Activated T-helper 1 cell treated with anti-CD3 and anti-CD28 coated beads, Interleukin-12 subunit alpha, Interleukin-12 subunit beta, Interleukin-2, Interleukin-4 antibody, amounts not matched to agents 30 ng/mL and 10 ng/mL and 1 ng/mL, durations not matched to agents 14 hours and 24 hours and 36 hours (primary cell): Measurements from ENCODE around the gene MRPL43. TPM values are rescaled to one million over a fixed set of nuclear protein-coding genes. Genes with fewer than 3 reads are reported as not detected.

ENCODE experiments used
- DNase-seq: peaks from one replicate; pipeline ENCODE4 v3.0.0; 2021; ENCODE audit warnings: low spot score
- H3K27ac Mint-ChIP-seq: one replicate; pipeline ENCODE4 v1.8.0; 2021; ENCODE audit warnings: mild to moderate bottlenecking, mixed read lengths
- H3K27me3 Mint-ChIP-seq: one replicate; pipeline ENCODE4 v1.8.0; 2022; ENCODE audit warnings: mild to moderate bottlenecking, moderate library complexity, mixed read lengths; ENCODE audit not compliant: insufficient read depth
- H3K36me3 Mint-ChIP-seq: one replicate; pipeline ENCODE4 v1.8.0; 2021; ENCODE audit warnings: low read depth, mixed read lengths
- H3K4me1 Mint-ChIP-seq: one replicate; pipeline ENCODE4 v1.8.0; 2021; ENCODE audit warnings: low read depth, mixed read lengths
- H3K4me3 Mint-ChIP-seq: one replicate; pipeline ENCODE4 v1.8.0; 2021; ENCODE audit warnings: mild to moderate bottlenecking, moderate library complexity, mixed read lengths
- H3K9me3 Mint-ChIP-seq: one replicate; pipeline ENCODE4 v1.8.0; 2021; ENCODE audit warnings: mixed read lengths
- intact Hi-C: fragments of 100-400 bp; cut with micrococcal nuclease; formaldehyde crosslinking; loops from one replicate; pipeline ENCODE4 v1.15.1; 2024
- total RNA-seq: library from RNA; stranded (reverse); gene quantifications from 2 replicates; pipeline ENCODE4 v1.2.3, GENCODE V29; 2022

Gene MRPL43
- total RNA-seq, 1 donor from 2014 or later: 61.5 TPM

DNA sequence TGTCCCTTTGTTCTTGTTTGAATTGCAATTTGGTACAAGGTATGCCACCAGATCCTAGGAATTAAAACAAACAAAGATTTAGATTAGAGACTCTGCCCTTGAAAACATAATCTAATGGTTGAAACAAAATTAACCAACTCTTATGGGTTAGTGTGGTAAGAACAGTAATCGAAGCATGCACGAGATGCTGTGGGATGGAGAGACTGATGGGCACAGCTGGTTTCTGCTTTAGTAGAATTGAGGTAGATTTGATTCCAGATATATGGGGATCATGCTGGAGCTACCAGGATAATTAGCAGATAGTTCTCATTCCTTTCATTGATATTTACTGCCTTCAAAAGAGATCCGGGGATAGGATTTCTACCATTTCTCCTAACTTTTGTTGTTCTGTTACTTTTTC is 38.4 kb downstream of the MRPL43 start:
- Mint-ChIP-seq H3K4me1 (peaks cover 1% of the 10 kb centered on the region), H3K4me3 (no peak overlapping the region), H3K36me3 (peaks cover 19% of the 10 kb centered on the region), H3K9me3 (no peaks in the 10 kb centered on the region), H3K27me3 (no peaks in the 10 kb centered on the region), H3K27ac (peak overlapping the region; percentile 16)
- intact Hi-C loops: no loop called here
- no peak for DNase-seq

DNA sequence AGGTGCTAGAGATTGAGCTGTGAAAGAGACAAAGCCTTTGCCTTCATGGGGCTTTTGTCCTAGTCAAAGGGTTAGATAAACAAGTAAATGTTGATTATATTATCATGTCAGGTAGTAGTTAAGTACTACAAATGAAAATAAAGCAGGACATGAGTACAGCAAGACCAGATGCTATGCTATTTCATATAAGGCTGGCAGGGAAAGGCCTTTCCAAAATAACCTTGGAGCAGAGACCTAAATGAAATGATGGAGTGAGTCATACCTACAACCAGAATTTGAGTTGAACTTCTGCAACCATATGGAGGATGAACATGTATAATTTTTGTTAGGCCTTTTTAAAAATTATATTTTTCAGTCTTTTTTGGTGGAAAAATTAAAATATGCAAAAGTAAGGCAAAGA is 41.5 kb downstream of the MRPL43 start:
- Mint-ChIP-seq H3K27ac (no peak overlapping the region), H3K4me1 (peaks cover 12% of the 10 kb centered on the region), H3K4me3 (no peak overlapping the region), H3K36me3 (peaks cover 36% of the 10 kb centered on the region), H3K9me3 (no peaks in the 10 kb centered on the region), H3K27me3 (no peaks in the 10 kb centered on the region)
- no peak for DNase-seq
- intact Hi-C loops: no loop called here

DNA sequence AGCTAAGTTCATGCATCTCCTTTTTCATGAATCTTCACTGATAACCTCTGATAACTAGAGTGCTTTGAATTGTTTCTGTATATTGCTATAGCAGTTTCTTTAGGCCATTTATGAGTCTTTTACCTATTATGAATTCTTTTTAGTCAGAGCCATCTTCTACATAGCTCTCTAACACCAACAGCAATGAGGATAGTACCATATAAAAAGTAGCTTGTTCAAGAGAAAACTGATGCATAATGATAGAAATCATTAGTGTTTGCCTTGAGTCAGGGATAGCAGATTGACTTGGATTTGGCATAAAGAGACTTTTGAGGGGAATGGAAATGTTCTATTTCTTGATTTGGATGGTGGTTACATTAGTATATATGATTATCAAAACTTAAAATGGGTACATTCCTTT is 43.8 kb downstream of the MRPL43 start:
- Mint-ChIP-seq H3K27me3 (no peaks in the 10 kb centered on the region), H3K36me3 (peaks cover 33% of the 10 kb centered on the region), H3K27ac (peak overlapping the region; percentile 29), H3K4me1 (peaks cover 12% of the 10 kb centered on the region), H3K4me3 (no peak overlapping the region), H3K9me3 (no peaks in the 10 kb centered on the region)
- DNase-seq: no peak
- intact Hi-C loops: no loop called here

DNA sequence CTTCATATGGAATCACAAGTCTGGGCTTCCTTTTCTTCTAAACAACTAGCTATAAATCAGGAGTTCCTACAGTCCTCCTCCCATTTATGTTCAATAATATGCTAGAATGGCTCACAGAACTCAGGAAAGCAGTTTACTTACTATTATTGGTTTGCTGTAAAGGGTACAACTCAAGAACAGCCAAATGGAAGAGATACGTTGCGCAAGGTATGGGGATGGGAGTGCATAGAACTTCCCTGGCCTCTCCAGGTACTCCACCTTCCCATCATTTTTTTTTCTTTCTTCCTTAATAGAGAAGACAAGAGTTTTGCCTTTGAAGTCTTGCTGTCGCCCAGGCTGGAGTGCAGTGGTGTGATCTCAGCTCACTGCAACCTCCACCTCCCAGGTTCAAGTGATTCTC is 45.1 kb downstream of the MRPL43 start:
- no peaks in the 10 kb centered on the region for H3K9me3 Mint-ChIP-seq
- H3K36me3 Mint-ChIP-seq: peaks cover 39% of the 10 kb centered on the region
- peaks cover 12% of the 10 kb centered on the region for H3K4me1 Mint-ChIP-seq

DNA sequence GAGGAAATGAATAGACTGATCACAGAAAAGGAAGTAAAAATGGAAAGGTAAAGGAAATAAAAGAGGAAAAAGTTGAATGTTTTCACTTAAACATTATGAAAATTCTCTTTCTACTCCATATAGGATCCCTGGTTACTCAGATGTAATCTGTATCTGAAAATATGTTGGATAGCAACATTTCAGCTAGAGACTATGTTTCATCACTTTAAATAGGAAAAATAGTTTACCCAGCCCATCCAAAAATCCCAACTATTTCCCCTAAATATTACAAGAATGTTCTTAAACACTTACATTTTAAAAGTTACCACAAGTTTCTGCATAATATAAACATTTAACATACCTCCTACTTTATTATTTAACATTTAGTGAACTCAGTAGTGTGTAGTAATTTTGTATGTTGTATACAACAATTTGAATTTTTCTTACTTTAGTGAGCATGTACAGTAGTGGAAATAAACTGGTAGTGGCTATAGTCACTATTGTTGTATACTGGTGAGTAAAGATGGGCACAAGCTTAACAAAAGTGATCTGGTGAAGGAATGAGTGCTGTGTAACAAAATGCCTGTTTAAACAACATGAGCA is 47.4 kb downstream of the MRPL43 start:
- H3K9me3 Mint-ChIP-seq: no peaks in the 10 kb centered on the region
- intact Hi-C loops: no loop called here
- no peaks in the 10 kb centered on the region for H3K27me3 Mint-ChIP-seq
- no peak overlapping the region for H3K27ac Mint-ChIP-seq
- no peak overlapping the region for H3K4me3 Mint-ChIP-seq
- peaks cover 12% of the 10 kb centered on the region for H3K4me1 Mint-ChIP-seq
- peaks cover 31% of the 10 kb centered on the region for H3K36me3 Mint-ChIP-seq
- no peak for DNase-seq

More for the DNA sequence above, 45.1 kb downstream of the MRPL43 start:
- Mint-ChIP-seq H3K27me3 (no peaks in the 10 kb centered on the region), H3K27ac (no peak overlapping the region), H3K4me3 (no peak overlapping the region)
- no peak for DNase-seq
- intact Hi-C loops: no loop called here

Other genes with a start within 250 kb of the MRPL43 start
- not detected in 2 replicates for gene PAX2, start 241.9 kb downstream of the MRPL43 start, total RNA-seq
- gene SLF2, start 74.5 kb downstream of the MRPL43 start, total RNA-seq: 33.4 and 36.1 TPM in 2 replicates
- gene SEMA4G, start 18.0 kb downstream of the MRPL43 start, total RNA-seq: 0.31 and 0.83 TPM in 2 replicates
- 41.1 and 42.3 TPM in 2 replicates for gene TWNK, start within 50 bp of the MRPL43 start, total RNA-seq
- 22.3 TPM in 2 replicates for gene LZTS2, start 12.3 kb upstream of the MRPL43 start, total RNA-seq
- gene PDZD7, start 43.6 kb upstream of the MRPL43 start, total RNA-seq: 0.47 and 0.54 TPM in 2 replicates
- 34.8 and 39.0 TPM in 2 replicates for gene SFXN3, start 43.7 kb upstream of the MRPL43 start, total RNA-seq
- 0.57 and 0.73 TPM in 2 replicates for gene KAZALD1, start 74.5 kb upstream of the MRPL43 start, total RNA-seq
- gene TLX1, start 143.8 kb upstream of the MRPL43 start, total RNA-seq: not detected in 2 replicates
- gene LBX1, start 242.0 kb upstream of the MRPL43 start, total RNA-seq: not detected in 2 replicates